ENCODE data around the gene NET1. TPM values are rescaled to one million over a fixed set of nuclear protein-coding genes. Genes with fewer than 3 reads are reported as not detected.

NET1 gene
- total RNA-seq, 4 donors from 2014 or later, result 50.9 to 151 (median 112) TPM

DNA sequence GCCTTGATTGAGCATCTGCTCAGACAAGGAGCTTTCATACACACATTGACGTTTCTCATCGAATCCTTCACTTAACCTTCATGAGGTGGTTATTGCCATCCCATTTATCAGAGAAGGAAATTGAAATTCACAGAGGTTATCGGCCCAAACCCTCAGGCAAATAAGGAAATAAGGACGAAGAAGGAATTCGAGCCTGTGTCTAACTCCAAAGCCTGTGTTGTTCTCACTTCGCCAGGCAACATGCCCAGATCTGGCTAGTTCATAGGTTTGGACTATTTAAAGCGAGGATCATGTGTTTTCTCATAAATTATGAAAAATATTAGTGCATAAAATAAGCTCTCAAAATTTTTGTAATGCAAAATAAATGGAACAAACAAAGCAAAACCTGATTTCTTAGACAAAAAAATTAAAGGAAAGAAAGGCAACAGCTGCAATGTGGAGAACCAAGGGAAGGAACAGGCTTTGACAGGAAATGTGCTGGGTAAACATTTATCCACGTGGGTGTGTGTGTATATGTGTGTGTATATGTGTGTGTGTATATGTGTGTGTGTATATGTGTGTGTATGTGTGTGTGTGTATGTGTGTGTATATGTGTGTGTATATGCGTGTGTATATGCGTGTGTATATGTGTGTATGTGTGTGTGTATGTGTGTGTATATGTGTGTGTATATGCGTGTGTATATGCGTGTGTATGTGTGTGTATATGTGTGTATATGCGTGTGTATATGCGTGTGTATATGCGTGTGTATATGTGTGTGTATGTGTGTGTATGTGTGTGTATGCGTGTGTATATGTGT is 42.8 kb upstream of the NET1 start:
- no peak for TF ChIP-seq POLR2A (IDR thresholded peaks at IDR 0.05)
- TF ChIP-seq, protein P1, sequence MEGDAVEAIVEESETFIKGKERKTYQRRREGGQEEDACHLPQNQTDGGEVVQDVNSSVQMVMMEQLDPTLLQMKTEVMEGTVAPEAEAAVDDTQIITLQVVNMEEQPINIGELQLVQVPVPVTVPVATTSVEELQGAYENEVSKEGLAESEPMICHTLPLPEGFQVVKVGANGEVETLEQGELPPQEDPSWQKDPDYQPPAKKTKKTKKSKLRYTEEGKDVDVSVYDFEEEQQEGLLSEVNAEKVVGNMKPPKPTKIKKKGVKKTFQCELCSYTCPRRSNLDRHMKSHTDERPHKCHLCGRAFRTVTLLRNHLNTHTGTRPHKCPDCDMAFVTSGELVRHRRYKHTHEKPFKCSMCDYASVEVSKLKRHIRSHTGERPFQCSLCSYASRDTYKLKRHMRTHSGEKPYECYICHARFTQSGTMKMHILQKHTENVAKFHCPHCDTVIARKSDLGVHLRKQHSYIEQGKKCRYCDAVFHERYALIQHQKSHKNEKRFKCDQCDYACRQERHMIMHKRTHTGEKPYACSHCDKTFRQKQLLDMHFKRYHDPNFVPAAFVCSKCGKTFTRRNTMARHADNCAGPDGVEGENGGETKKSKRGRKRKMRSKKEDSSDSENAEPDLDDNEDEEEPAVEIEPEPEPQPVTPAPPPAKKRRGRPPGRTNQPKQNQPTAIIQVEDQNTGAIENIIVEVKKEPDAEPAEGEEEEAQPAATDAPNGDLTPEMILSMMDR (IDR thresholded peaks at IDR 0.05), result no peak
- WGBS, 2 donors, result 72 to 85% methylated on average over 9 to 16 of the region's 16 CpGs
- H3K27ac ChIP-seq, result no peak overlapping the region

DNA sequence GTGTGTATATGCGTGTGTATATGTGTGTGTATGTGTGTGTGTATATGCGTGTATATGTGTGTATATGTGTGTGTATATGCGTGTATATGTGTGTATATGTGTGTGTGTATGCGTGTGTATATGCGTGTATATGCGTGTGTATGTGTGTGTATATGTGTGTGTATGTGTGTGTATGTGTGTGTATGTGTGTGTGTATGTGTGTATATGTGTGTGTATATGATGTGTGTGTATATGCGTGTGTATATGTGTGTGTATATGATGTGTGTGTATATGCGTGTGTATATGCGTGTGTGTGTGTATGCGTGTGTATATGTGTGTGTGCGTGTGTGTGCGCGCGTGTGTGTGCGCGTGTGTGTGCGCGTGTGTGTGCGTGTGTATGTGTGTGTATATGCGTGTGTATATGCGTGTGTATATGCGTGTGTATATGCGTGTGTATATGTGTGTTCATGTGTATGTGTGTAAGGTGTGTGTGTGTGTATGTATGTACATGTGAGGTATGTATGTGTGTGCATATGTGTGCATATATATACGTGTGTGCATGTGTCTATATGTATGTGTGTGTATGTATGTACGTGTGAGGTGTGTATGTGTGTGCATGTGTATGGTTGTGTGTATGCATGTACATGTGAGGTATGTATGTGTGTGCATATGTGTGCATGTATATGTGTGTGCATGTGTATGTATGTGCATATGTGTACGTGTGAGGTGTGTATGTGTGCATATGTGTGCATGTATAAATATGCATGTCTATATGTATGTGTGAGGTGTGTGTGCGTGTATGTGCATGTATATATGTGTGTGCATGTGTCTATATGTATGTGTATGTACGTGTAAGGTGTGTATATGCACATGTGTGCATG is 41.6 kb upstream of the NET1 start:
- Histone ChIP-seq H3K27me3 (no peaks in the 10 kb centered on the region), H3K4me1 (no peaks in the 10 kb centered on the region), H3K4me3 (replicated peaks in 1 of 3) (no peak overlapping the region), H3K27ac (no peak overlapping the region), H3K9me3 (no peaks in the 10 kb centered on the region), H3K36me3 (no peaks in the 10 kb centered on the region)
- TF ChIP-seq POLR2A (IDR thresholded peaks at IDR 0.05), result no peak
- TF ChIP-seq, protein P1 (IDR thresholded peaks at IDR 0.05), result no peak
- intact Hi-C loops (cut with DNase I), result no loop called here
- DNase-seq, result no peak
- WGBS, 2 donors, result 61 to 81% methylated on average over 21 to 28 of the region's 28 CpGs

More for the DNA sequence above, 42.8 kb upstream of the NET1 start:
- H3K4me1 ChIP-seq, result no peaks in the 10 kb centered on the region
- intact Hi-C loops (cut with DNase I), result no loop called here
- H3K9me3 ChIP-seq, result no peaks in the 10 kb centered on the region
- H3K27me3 ChIP-seq, result no peaks in the 10 kb centered on the region
- no peak for DNase-seq
- H3K4me3 ChIP-seq (replicated peaks in 1 of 3), result no peak overlapping the region
- no peaks in the 10 kb centered on the region for H3K36me3 ChIP-seq

DNA sequence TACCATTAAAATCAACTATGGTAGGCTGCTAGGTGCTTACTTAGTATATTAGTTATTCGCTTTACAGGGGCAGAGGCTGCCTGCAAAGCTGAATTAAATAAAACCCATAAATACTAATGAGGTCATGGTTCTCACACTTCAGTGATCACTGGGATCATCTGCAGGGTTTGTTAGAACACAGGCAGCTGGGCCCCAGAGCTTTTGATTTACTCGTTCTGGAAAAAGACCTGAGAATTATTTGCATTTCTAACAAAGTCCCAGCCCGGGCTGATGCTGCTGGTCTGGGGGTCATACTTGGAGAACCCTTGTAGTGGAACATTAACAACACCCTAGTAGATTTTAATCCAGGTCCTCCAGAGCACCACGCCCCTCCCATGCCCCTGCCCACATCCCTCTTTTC is 39.0 kb upstream of the NET1 start:
- H3K4me1 ChIP-seq, result no peaks in the 10 kb centered on the region
- H3K27me3 ChIP-seq, result no peaks in the 10 kb centered on the region
- 82% methylated on average over 4 of the region's 4 CpGs for WGBS, 2 donors
- no peak overlapping the region for H3K4me3 ChIP-seq (replicated peaks in 1 of 3)
- intact Hi-C loops (cut with DNase I), result no loop called here
- TF ChIP-seq, protein P1 (IDR thresholded peaks at IDR 0.05), result no peak
- TF ChIP-seq POLR2A (IDR thresholded peaks at IDR 0.05), result no peak
- H3K9me3 ChIP-seq, result no peaks in the 10 kb centered on the region
- no peak overlapping the region for H3K27ac ChIP-seq
- no peak for DNase-seq
- H3K36me3 ChIP-seq, result no peaks in the 10 kb centered on the region

DNA sequence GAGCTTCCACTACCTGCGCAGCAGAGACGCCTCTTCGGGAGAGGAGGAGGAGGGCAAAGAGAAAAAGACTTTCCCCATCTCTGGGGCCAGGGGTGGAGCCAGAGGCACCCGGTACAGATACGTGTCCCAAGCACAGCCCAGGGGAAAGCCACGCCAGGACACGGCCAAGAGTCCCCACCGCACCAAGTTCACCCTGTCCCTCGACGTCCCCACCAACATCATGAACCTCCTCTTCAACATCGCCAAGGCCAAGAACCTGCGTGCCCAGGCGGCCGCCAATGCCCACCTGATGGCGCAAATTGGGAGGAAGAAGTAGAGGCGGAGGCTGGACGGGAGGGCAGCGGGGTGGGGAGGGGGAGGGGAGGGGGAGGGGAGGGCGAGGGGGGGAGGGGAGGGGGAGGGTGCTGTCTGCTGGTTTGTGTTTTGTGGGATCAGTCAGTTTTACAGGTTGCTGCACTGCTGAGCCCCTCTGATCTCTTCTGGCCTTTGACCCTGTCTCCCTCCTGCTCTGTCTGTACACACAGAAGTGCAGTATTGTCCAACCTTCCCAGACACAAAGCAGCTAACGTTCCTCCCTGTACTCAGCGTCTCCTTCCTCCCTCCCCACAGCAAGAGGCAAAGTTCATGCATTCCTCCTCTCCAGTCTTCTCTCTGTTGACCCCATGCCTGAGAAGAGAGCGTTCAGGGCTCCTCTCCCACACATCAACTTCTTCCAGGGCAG is 38.3 kb upstream of the NET1 start:
- WGBS, 2 donors, result 86 to 89% methylated on average over 22 of the region's 22 CpGs
- intact Hi-C loops (cut with DNase I), result no loop called here
- Histone ChIP-seq H3K4me3 (replicated peaks in 1 of 3) (no peak overlapping the region), H3K9me3 (no peaks in the 10 kb centered on the region), H3K4me1 (no peaks in the 10 kb centered on the region), H3K27me3 (no peaks in the 10 kb centered on the region), H3K27ac (no peak overlapping the region), H3K36me3 (no peaks in the 10 kb centered on the region)
- TF ChIP-seq, protein P1 (IDR thresholded peaks at IDR 0.05), result no peak
- TF ChIP-seq POLR2A (IDR thresholded peaks at IDR 0.05), result no peak
- no peak for DNase-seq

Data from thyroid gland (tissue), 4 donors.